Ovary (tissue), 9 donors: ENCODE measurements around the gene DAGLA. TPM values are rescaled to one million over a fixed set of nuclear protein-coding genes. Genes with fewer than 3 reads are reported as not detected.
A peak's percentile ranks its signal among the peaks of the same experiment; 100 is the strongest.

Experiments
- DNase-seq, 5 donors: peaks; one replicate each; pipeline ENCODE4 v3.0.0-alpha.2; 2019 to 2020
- H3K27ac ChIP-seq, 2 donors: fragments of 200-600 bp; one replicate each; pipeline versions ENCODE4 v1.5.1 to v1.8.0; 2019 to 2022
- H3K27me3 ChIP-seq: fragments of 200-600 bp; one replicate; pipeline ENCODE4 v1.8.0; 2022
- H3K36me3 ChIP-seq: fragments of 200-600 bp; sonication (generic); one replicate; pipeline ENCODE4 v1.5.1; 2019
- H3K4me1 ChIP-seq: one replicate; pipeline ENCODE4 v1.8.1; 2013; ENCODE audit warnings: mild to moderate bottlenecking, moderate library complexity; ENCODE audit not compliant: insufficient read depth
- H3K4me3 ChIP-seq: fragments of 200-600 bp; sonication (generic); one replicate; pipeline ENCODE4 v1.5.1; 2017
- H3K9me3 ChIP-seq, 2 donors: fragments of 200-600 bp in 1 of 2; sonication (generic) in 1 of 2; one replicate each; pipeline versions ENCODE4 v1.5.1 to v1.8.1; 2013 to 2019; ENCODE audit warnings: mild to moderate bottlenecking in 1 of 2, moderate library complexity in 1 of 2
- CTCF ChIP-seq, 3 donors: fragments of 450-650 bp in 2 of 3; fragments of 200-600 bp in 1 of 3; IDR thresholded peaks; one replicate each; pipeline versions ENCODE4 v1.5.1 to v1.8.0; 2016 to 2022; ENCODE audit warnings: antibody characterized with exemption in 3 of 3, mild to moderate bottlenecking in 1 of 3
- EP300 ChIP-seq: sonication (generic); formaldehyde crosslinking; IDR thresholded peaks from one replicate; pipeline ENCODE4 v1.6.1; 2017; ENCODE audit warnings: antibody characterized with exemption
- POLR2A ChIP-seq: fragments of 450-650 bp; IDR thresholded peaks from one replicate; pipeline ENCODE4 v1.6.1; 2017; ENCODE audit warnings: antibody characterized with exemption, mild to moderate bottlenecking, moderate library complexity
- WGBS, 3 donors: extraction: QIAGEN DNeasy Blood & Tissue Kit in 1 of 3; methylation state at CpG; one replicate each; pipeline versions ENCODE4 v1.1.5 to v1.1.7; 2013 to 2017; 5-methylcytosine and 5-hydroxymethylcytosine counted together
- intact Hi-C, 4 donors: fragments of 100-400 bp; cut with DNase I; formaldehyde crosslinking; loops; one replicate each; pipeline versions ENCODE4 v1.11.0 to v1.15.1; 2022 to 2023
- polyA plus RNA-seq, 2 donors: library from polyadenylated mRNA; stranded (reverse); fragments of 200-250 nt in 1 of 2; fragments of 350-450 nt in 1 of 2; fragmentation: Illumina TruSeq in 1 of 2; extraction: RNeasy Lipid Tissue Mini Kit (QIAGEN cat#74804) in 1 of 2; gene quantifications; one replicate each; pipeline ENCODE4 v1.2.3, GENCODE V29; 2013 to 2014
- total RNA-seq, 7 donors: library from RNA; depleted of rRNA in 2 of 7; stranded (reverse); fragments of >200 nt in 2 of 7; fragmentation: NEBNext Ultra II Directional in 3 of 7; extraction: Animal tissue kit (Norgen Biotek cat#: 25700) in 3 of 7; gene quantifications; one replicate each; pipeline versions ENCODE4 v1.1.0 to v1.2.4, GENCODE V29; 2016 to 2023
- donor health status: DM: no; HTN: no; CAD: no; lungs with moderate emphysema.
- donor health status: DM: no; HTN: no; CAD: no.
- donor health status: Bipolar disorder and iron deficiency.
- donor health status: DM: yes; HTN: yes; CAD: no.
- donor health status: DM: no; HTN: no; CAD: no.
- donor health status: DM: yes; HTN: yes; CAD: no.

DAGLA gene
- total and polyA plus RNA-seq, 9 donors: 0.40 to 4.4 (median 1.5) TPM

GRCh38 chr11:61742391-61742790 lies 62.2 kb downstream of the DAGLA start:
- Histone ChIP-seq H3K9me3 (no peaks in the 10 kb centered on the region), H3K27me3 (no peaks in the 10 kb centered on the region), H3K27ac (no peak overlapping the region), H3K4me1 (peaks cover 2% of the 10 kb centered on the region), H3K4me3 (no peak overlapping the region), H3K36me3 (no peaks in the 10 kb centered on the region)
- intact Hi-C loops: no loop called here
- DNase-seq: no peak
- TF ChIP-seq POLR2A (no peak), CTCF (IDR thresholded peaks at IDR 0.05) (no peak), EP300 (no peak)
- 75 to 89% (median 88%) methylated on average over 7 of the region's 7 CpGs for WGBS, 3 donors

- no peak for TF ChIP-seq CTCF (IDR thresholded peaks at IDR 0.05)
- TF ChIP-seq EP300: no peak
- TF ChIP-seq POLR2A: no peak
- Histone ChIP-seq H3K9me3 (no peaks in the 10 kb centered on the region), H3K27me3 (no peaks in the 10 kb centered on the region), H3K4me3 (no peak overlapping the region), H3K36me3 (no peaks in the 10 kb centered on the region), H3K4me1 (peaks cover 5% of the 10 kb centered on the region), H3K27ac (no peak overlapping the region)
- WGBS, 3 donors: 91 to 94% (median 94%) methylated on average over 41 to 42 of the region's 42 CpGs
- intact Hi-C loops: no loop called here
- DNase-seq: no peak
These were observed 63.4 kb downstream of the DAGLA start for GRCh38 chr11:61743486-61744095.

GRCh38 chr11:61744181-61744580 lies 64.0 kb downstream of the DAGLA start:
- Histone ChIP-seq H3K9me3 (no peaks in the 10 kb centered on the region), H3K36me3 (no peaks in the 10 kb centered on the region), H3K4me3 (no peak overlapping the region), H3K4me1 (peaks cover 5% of the 10 kb centered on the region), H3K27ac (no peak overlapping the region), H3K27me3 (no peaks in the 10 kb centered on the region)
- no peak for DNase-seq
- TF ChIP-seq CTCF (IDR thresholded peaks at IDR 0.05) (no peak), EP300 (no peak)
- WGBS, 3 donors: 86 to 91% (median 87%) methylated on average over 20 of the region's 20 CpGs
- intact Hi-C loops: no loop called here

- Histone ChIP-seq H3K4me3 (no peak overlapping the region), H3K27me3 (no peaks in the 10 kb centered on the region), H3K27ac (no peak overlapping the region), H3K36me3 (no peaks in the 10 kb centered on the region), H3K9me3 (no peaks in the 10 kb centered on the region), H3K4me1 (peaks cover 7% of the 10 kb centered on the region)
- no peak for DNase-seq
- TF ChIP-seq POLR2A: no peak
- 86 to 92% (median 87%) methylated on average over 8 to 10 of the region's 10 CpGs for WGBS, 3 donors
- intact Hi-C loops: no loop called here
These were observed 64.5 kb downstream of the DAGLA start for GRCh38 chr11:61744609-61745156.

- DNase-seq: peak in 1 of 5 donors; percentile 49
- H3K36me3 ChIP-seq: no peaks in the 10 kb centered on the region
- TF ChIP-seq EP300 (no peak), POLR2A (no peak), CTCF (IDR thresholded peaks at IDR 0.05) (no peak)
- H3K27me3 ChIP-seq: no peaks in the 10 kb centered on the region
- no peak overlapping the region for H3K27ac ChIP-seq
- intact Hi-C loops: no loop called here
- 11 to 19% (median 13%) methylated on average over 13 to 15 of the region's 15 CpGs for WGBS, 3 donors
- H3K4me3 ChIP-seq: no peak overlapping the region
- no peaks in the 10 kb centered on the region for H3K9me3 ChIP-seq
- H3K4me1 ChIP-seq: peaks cover 7% of the 10 kb centered on the region
These were observed 65.7 kb downstream of the DAGLA start for GRCh38 chr11:61745781-61746441.
